ENCODE measurements around the gene GPATCH11.

Gene GPATCH11

GRCh38 chr2:37105150-37105549 lies 20.8 kb downstream of the GPATCH11 start:
- no peak for DNase-seq (ENCODE audit: low read depth, low spot score)

- no peak for DNase-seq (ENCODE audit: low read depth, low spot score)
Measured at GRCh38 chr2:37109523-37109922, 25.2 kb downstream of the GPATCH11 start.

GRCh38 chr2:37110306-37111212 lies 26.2 kb downstream of the GPATCH11 start:
- no peak for DNase-seq (ENCODE audit: low read depth, low spot score)

- DNase-seq (ENCODE audit: low read depth, low spot score), result no peak
Measured at GRCh38 chr2:37111958-37112357, 27.6 kb downstream of the GPATCH11 start.

GRCh38 chr2:37117566-37117965 lies 33.2 kb downstream of the GPATCH11 start:
- no peak for DNase-seq (ENCODE audit: low read depth, low spot score)

GRCh38 chr2:37119157-37119556 lies 34.8 kb downstream of the GPATCH11 start:
- no peak for DNase-seq (ENCODE audit: low read depth, low spot score)

GRCh38 chr2:37125416-37125815 lies 41.1 kb downstream of the GPATCH11 start:
- no peak for DNase-seq (ENCODE audit: low read depth, low spot score)

- no peak for DNase-seq (ENCODE audit: low read depth, low spot score)
Measured at GRCh38 chr2:37132914-37133313, 48.6 kb downstream of the GPATCH11 start.

GRCh38 chr2:37142546-37142945 lies 58.2 kb downstream of the GPATCH11 start:
- DNase-seq (ENCODE audit: low read depth, low spot score), result no peak

GRCh38 chr2:37143974-37144373 lies 59.7 kb downstream of the GPATCH11 start:
- no peak for DNase-seq (ENCODE audit: low read depth, low spot score)

GRCh38 chr2:37146062-37146461 lies 61.7 kb downstream of the GPATCH11 start:
- DNase-seq (ENCODE audit: low read depth, low spot score), result no peak

- no peak for DNase-seq (ENCODE audit: low read depth, low spot score)
Measured at GRCh38 chr2:37148325-37148724, 64.0 kb downstream of the GPATCH11 start.

Measured in astrocyte of the hippocampus (primary cell).